Measurements from ENCODE around the gene L1CAM. TPM values are rescaled to one million over a fixed set of nuclear protein-coding genes. Genes with fewer than 3 reads are reported as not detected.
A peak's percentile ranks its signal among the peaks of the same experiment; 100 is the strongest.
"Not testable (repeated sequence)": the region's sequence is repeated elsewhere in the genome, so short reads cannot be mapped to it uniquely, and the experiment has no call there.

The L1CAM gene
- total RNA-seq, 1 donor from 2014 or later = 122 TPM

DNA sequence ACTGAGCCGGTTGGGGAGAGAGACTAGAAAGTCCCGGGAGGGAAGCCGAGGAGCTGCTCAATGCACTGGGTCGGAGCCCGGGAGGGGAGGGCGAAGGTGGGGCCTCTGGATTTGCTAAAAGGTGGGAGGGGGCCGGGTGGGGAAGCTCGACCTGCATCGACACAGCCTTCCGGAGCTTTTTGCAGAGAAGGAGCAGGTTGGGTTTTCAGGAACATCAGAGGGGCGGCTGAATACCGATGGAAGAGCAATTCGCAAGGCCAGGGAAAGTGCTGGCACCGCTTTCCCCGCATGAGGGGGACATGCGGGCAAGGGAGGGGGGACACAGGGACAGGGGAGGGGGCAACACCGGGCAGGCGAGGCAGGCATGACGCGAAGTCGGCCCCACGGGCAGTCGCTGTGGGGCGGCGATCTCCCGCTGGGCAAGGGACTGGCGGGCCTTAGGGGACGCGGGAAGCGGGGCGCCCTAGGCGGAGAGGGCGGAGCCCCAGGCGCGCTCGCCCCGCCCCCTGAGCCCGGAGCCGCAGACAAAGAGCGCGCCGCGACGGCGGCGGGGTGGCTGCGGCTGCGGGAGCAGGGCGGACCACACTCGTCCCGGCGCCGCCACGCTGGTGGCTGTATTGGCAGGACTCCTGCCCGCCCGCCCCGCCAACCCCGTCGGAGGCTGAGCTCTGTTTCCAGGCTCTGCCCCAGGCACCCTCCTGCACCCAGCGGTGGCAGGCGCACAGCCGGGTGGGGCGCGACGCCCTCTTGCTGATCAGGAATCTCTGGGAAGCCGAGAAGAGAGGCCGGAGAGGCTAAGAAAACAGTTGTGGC lies 67.2 kb downstream of the L1CAM start:
- peaks cover 7% of the 10 kb centered on the region for H3K27me3 ChIP-seq (ENCODE audit: control insufficient read depth, insufficient read depth, low read length)
- no peaks in the 10 kb centered on the region for H3K36me3 ChIP-seq (ENCODE audit: control insufficient read depth, insufficient read depth, low read length)
- H3K4me3 ChIP-seq (ENCODE audit: low read depth, low read length) = peak overlapping the region; percentile 23
- no peak for DNase-seq (ENCODE audit: low read depth)
- TF ChIP-seq, protein P1, sequence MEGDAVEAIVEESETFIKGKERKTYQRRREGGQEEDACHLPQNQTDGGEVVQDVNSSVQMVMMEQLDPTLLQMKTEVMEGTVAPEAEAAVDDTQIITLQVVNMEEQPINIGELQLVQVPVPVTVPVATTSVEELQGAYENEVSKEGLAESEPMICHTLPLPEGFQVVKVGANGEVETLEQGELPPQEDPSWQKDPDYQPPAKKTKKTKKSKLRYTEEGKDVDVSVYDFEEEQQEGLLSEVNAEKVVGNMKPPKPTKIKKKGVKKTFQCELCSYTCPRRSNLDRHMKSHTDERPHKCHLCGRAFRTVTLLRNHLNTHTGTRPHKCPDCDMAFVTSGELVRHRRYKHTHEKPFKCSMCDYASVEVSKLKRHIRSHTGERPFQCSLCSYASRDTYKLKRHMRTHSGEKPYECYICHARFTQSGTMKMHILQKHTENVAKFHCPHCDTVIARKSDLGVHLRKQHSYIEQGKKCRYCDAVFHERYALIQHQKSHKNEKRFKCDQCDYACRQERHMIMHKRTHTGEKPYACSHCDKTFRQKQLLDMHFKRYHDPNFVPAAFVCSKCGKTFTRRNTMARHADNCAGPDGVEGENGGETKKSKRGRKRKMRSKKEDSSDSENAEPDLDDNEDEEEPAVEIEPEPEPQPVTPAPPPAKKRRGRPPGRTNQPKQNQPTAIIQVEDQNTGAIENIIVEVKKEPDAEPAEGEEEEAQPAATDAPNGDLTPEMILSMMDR (IDR thresholded peaks at IDR 0.05; ENCODE audit: insufficient read depth, low read length, poor library complexity, severe bottlenecking) = no peak

- not testable (repeated sequence) for H3K27me3 ChIP-seq (ENCODE audit: control insufficient read depth, insufficient read depth, low read length); DNase-seq (ENCODE audit: low read depth); H3K36me3 ChIP-seq (ENCODE audit: control insufficient read depth, insufficient read depth, low read length); H3K4me3 ChIP-seq (ENCODE audit: low read depth, low read length)
Observed at GRCh38 chrX:153818064-153818463, 67.9 kb downstream of the L1CAM start.

- TF ChIP-seq, protein P1 (IDR thresholded peaks at IDR 0.05; ENCODE audit: insufficient read depth, low read length, poor library complexity, severe bottlenecking) = no peak
Observed at GRCh38 chrX:153816831-153817690, 68.9 kb downstream of the L1CAM start.

DNA sequence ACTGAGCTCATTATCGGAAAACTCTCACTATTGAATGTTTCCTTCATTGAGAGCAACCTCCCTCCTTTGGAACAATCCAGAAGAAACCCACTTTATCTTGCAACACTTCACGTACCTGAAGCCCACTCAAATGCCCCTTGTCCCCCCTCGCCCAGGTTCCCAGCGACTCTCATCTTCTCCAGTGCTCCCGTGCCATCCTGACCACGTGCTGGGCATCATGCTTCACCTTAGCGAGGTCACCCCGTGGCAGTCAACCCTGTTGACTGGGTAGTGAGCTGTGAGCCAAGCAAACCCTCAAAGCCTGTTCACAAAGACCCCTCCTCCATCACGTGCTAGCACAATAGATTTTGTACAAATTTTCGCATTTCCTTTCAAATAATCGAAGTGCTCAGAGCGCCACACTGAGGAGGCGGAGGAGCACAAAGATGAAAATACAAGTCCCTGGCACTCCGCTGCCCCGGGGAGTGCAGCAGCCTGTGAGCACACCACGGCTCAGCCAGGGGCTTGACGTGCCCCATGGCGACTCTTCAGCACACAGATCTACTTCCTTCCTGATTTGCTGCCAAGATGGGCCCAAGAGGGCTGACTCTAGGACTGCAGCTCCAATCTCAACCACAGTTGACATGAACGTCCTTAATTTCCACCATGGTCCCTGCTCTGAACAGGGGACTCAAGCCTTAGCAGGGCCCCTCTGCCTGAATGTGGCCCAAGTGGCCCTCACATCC lies 71.2 kb downstream of the L1CAM start:
- no peak overlapping the region for H3K4me3 ChIP-seq (ENCODE audit: low read depth, low read length)
- no peak for DNase-seq (ENCODE audit: low read depth)
- no peaks in the 10 kb centered on the region for H3K36me3 ChIP-seq (ENCODE audit: control insufficient read depth, insufficient read depth, low read length)
- TF ChIP-seq, protein P1 (IDR thresholded peaks at IDR 0.05; ENCODE audit: insufficient read depth, low read length, poor library complexity, severe bottlenecking) = no peak
- peaks cover 11% of the 10 kb centered on the region for H3K27me3 ChIP-seq (ENCODE audit: control insufficient read depth, insufficient read depth, low read length)

More at GRCh38 chrX:153816831-153817690, 68.9 kb downstream of the L1CAM start:
- no peaks in the 10 kb centered on the region for H3K36me3 ChIP-seq (ENCODE audit: control insufficient read depth, insufficient read depth, low read length)
- H3K4me3 ChIP-seq (ENCODE audit: low read depth, low read length) = no peak overlapping the region
- peaks cover 11% of the 10 kb centered on the region for H3K27me3 ChIP-seq (ENCODE audit: control insufficient read depth, insufficient read depth, low read length)
- DNase-seq (ENCODE audit: low read depth) = no peak

- no peak for DNase-seq (ENCODE audit: low read depth)
- no peak overlapping the region for H3K4me3 ChIP-seq (ENCODE audit: low read depth, low read length)
- H3K27me3 ChIP-seq (ENCODE audit: control insufficient read depth, insufficient read depth, low read length) = peaks cover 6% of the 10 kb centered on the region
- TF ChIP-seq, protein P1 (IDR thresholded peaks at IDR 0.05; ENCODE audit: insufficient read depth, low read length, poor library complexity, severe bottlenecking) = no peak
- H3K36me3 ChIP-seq (ENCODE audit: control insufficient read depth, insufficient read depth, low read length) = no peaks in the 10 kb centered on the region
Observed at GRCh38 chrX:153813161-153813560, 72.8 kb downstream of the L1CAM start.

DNA sequence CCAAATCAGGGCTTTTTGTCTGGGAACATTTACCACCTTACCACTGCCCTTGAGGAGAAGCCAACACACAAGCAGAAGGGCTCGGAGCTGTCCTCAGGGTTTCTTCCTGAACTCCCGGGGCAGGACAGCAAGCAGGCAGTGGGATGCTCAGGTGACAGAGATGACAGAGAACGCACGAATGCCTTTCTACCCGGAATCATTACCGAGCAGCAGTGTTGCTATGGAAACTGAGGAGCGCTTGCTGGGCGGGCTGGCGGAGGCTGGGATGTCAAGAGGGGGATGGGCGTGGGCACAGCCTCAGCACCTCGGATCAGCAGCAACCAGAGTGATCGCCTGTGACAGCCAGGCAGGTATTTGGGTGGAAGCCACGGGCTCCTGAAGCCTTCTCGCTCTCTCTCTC lies 73.8 kb downstream of the L1CAM start:
- H3K27me3 ChIP-seq (ENCODE audit: control insufficient read depth, insufficient read depth, low read length) = peaks cover 6% of the 10 kb centered on the region
- no peak overlapping the region for H3K4me3 ChIP-seq (ENCODE audit: low read depth, low read length)
- no peaks in the 10 kb centered on the region for H3K36me3 ChIP-seq (ENCODE audit: control insufficient read depth, insufficient read depth, low read length)
- TF ChIP-seq, protein P1 (IDR thresholded peaks at IDR 0.05; ENCODE audit: insufficient read depth, low read length, poor library complexity, severe bottlenecking) = no peak
- no peak for DNase-seq (ENCODE audit: low read depth)
